CD4-positive, alpha-beta T cell treated with Interleukin-12 subunit alpha and Interleukin-12 subunit beta, for 1 hour (primary cell): ENCODE results near the gene EVA1C.
"Not testable (repeated sequence)": the region's sequence is repeated elsewhere in the genome, so short reads cannot be mapped to it uniquely, and the experiment has no call there.

ENCODE experiments used
- DNase-seq: peaks from one replicate; pipeline ENCODE4 v3.0.0-alpha.2; 2020

The EVA1C gene

DNA sequence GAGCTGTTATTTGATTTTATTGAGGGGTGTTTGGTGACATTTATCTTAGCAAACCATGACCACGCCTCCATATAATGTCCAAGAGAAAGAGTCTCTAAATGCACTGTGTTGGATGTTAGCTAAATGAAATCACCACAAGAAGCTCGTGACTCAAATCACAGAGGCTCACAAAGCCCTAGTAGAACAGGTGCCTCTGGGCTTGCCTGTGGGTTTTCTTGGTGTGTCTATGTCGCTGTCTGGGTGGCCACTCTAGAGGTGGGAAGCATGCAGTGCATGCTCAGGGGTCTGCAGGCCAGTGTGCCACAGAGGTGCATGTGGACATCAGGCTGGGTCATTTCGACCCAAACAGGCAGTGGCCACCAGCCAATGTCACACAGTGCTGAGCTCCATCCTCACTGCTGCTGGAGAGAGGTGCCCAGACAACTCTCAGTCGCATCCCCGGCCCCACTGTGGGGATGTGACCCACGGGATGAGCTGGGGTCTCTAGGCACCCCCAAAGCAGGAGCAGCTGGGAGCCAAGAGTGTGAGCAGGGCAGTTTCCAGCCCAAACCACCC, 94.0 kb downstream of the EVA1C start:
- not testable (repeated sequence) for DNase-seq

GRCh38 chr21:32507342-32507919, 94.9 kb downstream of the EVA1C start:
- no peak for DNase-seq

GRCh38 chr21:32508036-32508435, 95.5 kb downstream of the EVA1C start:
- DNase-seq: not testable (repeated sequence)

DNA sequence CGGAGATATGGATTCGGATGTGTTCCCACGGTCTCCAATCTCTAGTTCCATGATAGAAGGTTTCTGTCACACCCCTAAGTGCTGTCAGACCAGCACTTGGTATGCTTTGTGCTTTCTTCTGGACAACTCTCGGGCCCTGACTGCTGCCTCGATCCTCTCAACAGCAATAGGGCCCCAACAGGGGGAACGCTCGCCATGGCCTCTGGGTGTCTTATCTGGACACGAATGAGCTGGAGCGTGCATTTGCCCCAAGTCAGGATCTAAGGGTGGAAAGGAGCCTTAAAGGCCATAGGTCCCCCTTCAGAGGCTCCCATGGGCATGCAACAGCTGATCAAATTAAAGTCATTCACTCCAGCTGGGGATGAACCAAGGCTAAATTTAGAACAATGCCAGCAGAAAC, 96.1 kb downstream of the EVA1C start:
- DNase-seq: no peak

GRCh38 chr21:32508975-32509374, 96.5 kb downstream of the EVA1C start:
- not testable (repeated sequence) for DNase-seq

DNA sequence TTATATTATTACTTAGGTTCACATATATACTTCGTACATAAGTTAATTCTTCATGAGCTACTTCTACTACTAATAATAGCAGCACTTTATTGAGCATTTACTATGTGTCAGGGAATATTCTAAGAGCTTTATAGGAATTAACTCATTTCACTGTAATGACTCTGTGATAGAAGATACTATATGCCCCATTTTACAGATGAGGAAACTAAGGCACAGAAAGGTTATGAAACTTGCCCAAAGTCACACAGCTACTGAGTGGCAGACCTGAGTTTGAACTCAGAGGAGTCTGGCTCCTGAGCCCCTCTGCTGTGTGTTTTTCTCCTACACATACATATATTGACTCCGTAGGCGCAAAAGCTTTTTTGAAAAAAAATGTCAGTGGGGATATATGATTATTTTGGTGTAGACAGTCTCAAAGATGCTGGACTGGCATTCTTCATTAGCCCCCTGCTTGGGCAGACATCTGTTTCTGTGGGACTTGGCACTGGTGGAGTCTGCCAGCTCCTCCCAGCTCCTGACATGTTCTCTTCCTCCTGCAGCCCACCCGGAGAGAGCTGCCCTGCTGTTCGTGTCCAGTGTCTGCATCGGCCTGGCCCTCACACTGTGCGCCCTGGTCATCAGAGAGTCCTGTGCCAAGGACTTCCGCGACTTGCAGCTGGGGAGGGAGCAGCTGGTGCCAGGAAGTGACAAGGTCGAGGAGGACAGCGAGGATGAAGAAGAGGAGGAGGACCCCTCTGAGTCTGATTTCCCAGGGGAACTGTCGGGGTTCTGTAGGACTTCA, 102.0 kb downstream of the EVA1C start:
- DNase-seq: no peak

DNA sequence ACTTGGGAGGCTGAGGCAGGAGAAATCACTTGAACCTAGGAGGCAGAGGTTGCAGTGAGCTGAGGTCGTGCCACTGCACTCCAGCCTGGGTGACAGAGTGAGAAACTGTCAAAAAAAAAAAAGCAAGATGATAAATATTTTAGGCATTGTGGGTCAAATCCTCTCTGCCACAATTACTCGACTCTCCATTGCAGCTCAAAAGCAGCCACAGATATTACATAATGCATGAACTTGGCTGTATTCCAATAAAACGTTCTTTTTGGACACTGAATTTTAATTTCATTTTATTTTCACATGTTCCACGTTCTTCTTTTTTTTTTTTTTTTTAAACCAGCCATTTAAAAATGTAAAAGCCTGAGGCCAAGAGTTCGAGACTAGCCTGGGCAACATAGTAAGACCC, 103.4 kb downstream of the EVA1C start:
- DNase-seq: no peak

- no peak for DNase-seq
Measured at GRCh38 chr21:32516756-32517649, 104.5 kb downstream of the EVA1C start.

GRCh38 chr21:32519945-32520874, 107.7 kb downstream of the EVA1C start:
- DNase-seq: no peak

DNA sequence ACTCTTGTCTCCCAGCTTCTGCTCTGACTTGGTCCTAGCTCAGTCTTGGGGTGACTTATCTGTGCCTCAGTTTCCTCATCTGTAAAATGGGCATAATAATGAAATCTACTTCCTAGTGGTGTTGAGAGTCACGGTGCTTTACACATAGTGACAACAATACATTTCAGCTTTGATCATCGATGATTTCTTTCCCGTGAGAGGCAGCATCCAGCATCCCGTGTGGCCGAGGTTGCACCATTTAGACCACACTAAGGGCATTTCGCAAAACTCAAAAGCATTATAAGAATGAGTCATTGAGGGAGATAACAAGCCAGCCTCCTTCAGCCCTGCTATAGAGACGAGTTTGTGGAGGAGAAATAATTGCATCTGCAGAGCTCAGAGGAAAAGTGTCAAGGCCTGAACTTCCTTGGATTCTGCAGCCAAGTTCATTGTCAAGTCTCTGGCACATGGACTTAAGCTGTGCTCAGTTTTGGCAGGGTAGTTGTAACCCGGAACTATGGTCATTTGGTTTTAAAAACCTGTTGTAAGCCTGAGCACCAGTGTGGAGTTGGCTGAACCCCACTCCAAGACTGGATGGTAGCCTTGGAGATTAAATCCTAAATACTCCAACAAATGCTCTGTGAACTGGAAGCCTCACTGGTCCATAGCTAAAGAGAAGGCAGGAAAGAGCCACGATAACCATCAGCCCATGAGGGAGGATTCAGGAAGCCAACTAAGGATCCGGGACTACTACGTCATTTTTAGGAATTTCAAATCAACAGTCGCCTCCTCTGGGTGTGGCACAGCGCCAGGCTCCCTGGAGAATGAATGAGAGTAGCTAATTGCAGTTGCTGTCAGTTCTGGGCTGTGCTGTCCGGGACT, 108.6 kb downstream of the EVA1C start:
- no peak for DNase-seq

DNA sequence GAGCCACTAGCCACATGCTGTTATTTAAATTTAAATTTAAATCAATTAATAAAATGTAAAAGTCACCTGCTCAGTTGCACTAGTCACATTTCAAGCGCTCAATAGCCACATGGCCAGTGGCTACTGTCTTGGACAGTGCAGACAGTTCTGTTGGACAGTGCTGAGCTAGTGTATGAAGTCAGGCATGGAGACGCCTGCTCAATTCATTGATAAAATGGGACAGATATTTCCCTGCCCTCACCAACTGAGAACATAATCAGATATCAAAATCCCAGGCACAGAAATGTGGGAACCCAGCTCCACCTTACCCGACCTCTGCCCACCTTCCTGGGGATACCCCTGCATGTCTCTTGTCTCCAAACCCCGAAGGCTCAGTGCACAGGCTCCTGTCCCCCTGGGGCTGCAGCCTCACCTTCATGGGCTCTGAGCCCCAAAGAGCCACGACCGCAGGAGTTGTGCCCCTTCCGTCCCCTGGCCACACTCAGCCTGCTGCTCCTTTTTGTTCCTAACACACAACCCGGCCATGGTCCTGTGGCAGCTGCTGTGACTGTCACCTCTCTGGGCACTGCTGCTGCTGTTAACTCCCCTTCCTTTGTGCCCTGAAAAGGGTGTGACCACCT, 109.3 kb downstream of the EVA1C start:
- DNase-seq: no peak

DNA sequence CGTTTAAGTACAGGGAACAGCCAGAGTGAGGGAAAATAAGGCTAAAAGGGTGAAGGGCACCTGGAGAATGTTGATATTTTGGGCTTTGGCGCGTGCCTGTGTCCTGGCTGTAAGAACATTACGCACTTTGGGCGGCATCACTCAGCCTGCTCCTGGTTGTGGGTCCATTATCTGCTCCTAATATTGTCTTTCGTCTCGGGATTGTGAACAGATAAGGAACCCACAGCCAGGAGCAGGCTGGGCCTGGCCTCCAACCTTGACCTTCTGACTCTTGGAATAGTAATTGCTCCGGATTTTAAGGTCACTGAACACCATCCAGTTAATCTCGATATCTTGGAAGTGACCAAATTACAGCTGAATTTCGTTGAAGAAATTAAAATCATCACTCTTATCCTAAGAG, 111.0 kb downstream of the EVA1C start:
- DNase-seq: no peak

DNA sequence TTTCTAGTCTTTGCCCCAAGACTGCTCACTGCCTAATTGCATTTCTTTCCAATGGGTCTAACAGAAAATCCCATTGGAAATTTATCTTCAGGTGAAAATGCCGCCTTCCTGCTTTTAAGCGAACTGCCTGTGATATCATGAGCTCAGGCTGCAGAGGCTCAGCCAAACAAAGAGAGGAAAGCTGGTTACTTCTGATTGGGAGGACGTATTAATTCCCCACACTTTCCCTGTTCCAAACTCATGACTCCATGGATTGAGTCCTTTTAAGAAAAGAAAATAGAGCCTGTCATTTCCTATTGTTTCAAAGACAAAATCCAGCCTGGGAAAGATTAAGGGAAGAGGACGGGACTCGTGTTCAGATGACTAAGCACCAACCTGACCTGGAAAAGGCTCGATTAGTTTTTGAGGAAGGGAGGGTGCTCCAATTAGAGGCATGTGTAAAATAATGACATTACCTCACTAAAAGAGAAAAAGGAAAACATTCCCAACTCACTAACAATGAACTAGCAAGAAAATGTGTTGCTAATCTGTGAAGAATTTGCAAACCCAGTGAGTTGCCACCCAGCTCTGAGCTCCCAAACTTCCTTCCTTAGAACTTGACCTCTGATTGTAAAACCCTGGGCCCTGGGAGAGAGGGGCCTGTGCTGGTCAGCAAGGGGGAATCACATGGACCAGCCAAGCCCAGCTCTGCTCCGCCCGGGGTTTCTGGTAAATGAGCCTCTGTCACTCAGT, 111.6 kb downstream of the EVA1C start:
- DNase-seq: no peak

- no peak for DNase-seq
Measured at GRCh38 chr21:32525282-32525681, 112.8 kb downstream of the EVA1C start.

- no peak for DNase-seq
Measured at GRCh38 chr21:32529679-32530078, 117.2 kb downstream of the EVA1C start.

GRCh38 chr21:32530809-32531208, 118.3 kb downstream of the EVA1C start:
- DNase-seq: not testable (repeated sequence)

DNA sequence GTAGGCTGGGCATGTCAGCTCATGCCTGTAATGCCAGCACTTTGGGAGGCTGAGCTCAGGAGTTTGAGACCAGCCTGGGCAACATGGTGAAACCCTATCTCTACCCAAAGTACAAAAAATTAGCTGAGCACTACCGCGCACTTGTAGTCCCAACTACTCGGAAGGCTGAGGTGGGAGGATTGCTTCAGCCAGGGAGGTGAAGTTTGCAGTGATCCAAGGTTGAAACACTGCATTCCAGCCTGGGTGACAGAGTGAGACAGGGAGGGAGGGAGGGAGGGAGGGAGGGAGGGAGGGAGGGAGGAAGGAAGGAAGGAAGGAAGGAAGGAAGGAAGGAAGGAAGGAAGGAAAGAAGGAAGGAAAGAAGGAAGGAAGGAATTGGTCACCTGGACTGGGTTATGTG, 119.1 kb downstream of the EVA1C start:
- DNase-seq: not testable (repeated sequence)

- DNase-seq: no peak
Measured at GRCh38 chr21:32532636-32533035, 120.1 kb downstream of the EVA1C start.

GRCh38 chr21:32533053-32533452, 120.5 kb downstream of the EVA1C start:
- DNase-seq: no peak

DNA sequence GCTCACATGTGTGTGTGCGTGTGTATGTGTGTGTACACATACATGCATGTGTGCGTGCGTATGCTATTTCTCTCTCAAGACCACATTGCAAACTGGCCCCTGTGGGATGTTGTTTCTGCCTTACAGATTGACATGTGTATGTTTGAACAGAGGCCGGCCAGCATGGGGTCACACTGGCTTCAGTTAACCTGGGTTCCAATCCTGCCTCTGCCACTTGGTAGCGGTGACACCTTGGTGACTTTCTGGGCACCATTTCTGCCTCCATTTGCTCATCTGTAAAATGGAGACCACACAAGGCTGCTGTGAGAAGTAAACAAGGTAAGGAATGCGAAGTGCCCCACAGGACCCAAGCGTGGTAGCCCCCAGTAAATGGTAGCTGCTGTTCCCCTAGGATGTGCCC, 121.1 kb downstream of the EVA1C start:
- DNase-seq: no peak
